CD14-positive monocyte (primary cell): ENCODE data around the gene PZP. TPM values are rescaled to one million over a fixed set of nuclear protein-coding genes. Genes with fewer than 3 reads are reported as not detected.
A peak's percentile ranks its signal among the peaks of the same experiment; 100 is the strongest.

Source experiments
- DNase-seq, 3 donors: peaks; one replicate each; pipeline ENCODE4 v3.0.0-alpha.2; 2011 to 2022
- H2AFZ ChIP-seq: 2 replicates; pipeline ENCODE4 v1.6.0; 2012; ENCODE audit warnings: mild to moderate bottlenecking, low read depth, low read length, inconsistent platforms; ENCODE audit not compliant: insufficient read depth, poor library complexity, severe bottlenecking
- H3K27ac ChIP-seq, 2 donors: 1 replicate in 1 of 2; 2 replicates in 1 of 2; pipeline ENCODE4 v1.5.1; 2012 to 2013; ENCODE audit warnings: low read length in 2 of 2, control low read depth in 1 of 2, inconsistent platforms in 1 of 2, low read depth in 1 of 2, mild to moderate bottlenecking in 1 of 2
- H3K27me3 ChIP-seq, 2 donors: one replicate each; pipeline versions ENCODE4 v1.6.0 to v1.6.1; 2011 to 2013; ENCODE audit warnings: low read length in 2 of 2; ENCODE audit not compliant: control insufficient read depth in 2 of 2, insufficient read depth in 2 of 2
- H3K36me3 ChIP-seq, 2 donors: replicated peaks in 1 of 2; 1 replicate in 1 of 2; 2 replicates in 1 of 2; pipeline versions ENCODE4 v1.5.1 to v1.6.1; 2012 to 2013; ENCODE audit warnings: low read length in 2 of 2, control low read depth in 1 of 2, inconsistent platforms in 1 of 2, mild to moderate bottlenecking in 1 of 2; ENCODE audit not compliant: insufficient read depth in 2 of 2, control insufficient read depth in 1 of 2
- H3K4me1 ChIP-seq, 2 donors: 1 replicate in 1 of 2; 2 replicates in 1 of 2; pipeline versions ENCODE4 v1.5.1 to v1.6.1; 2012 to 2013; ENCODE audit warnings: low read length in 2 of 2, control low read depth in 1 of 2, inconsistent platforms in 1 of 2, mild to moderate bottlenecking in 1 of 2, moderate library complexity in 1 of 2; ENCODE audit not compliant: insufficient read depth in 2 of 2, control insufficient read depth in 1 of 2
- H3K4me2 ChIP-seq: replicated peaks from 2 replicates; pipeline ENCODE3; 2012; ENCODE audit warnings: low read length, moderate library complexity, mild to moderate bottlenecking; ENCODE audit not compliant: poor library complexity, severe bottlenecking; ENCODE audit errors: extremely low read depth
- H3K4me3 ChIP-seq, 3 experiments: fragments of 200-600 bp in 1 of 3; sonication (generic) in 1 of 3; replicated peaks in 1 of 3; 1 replicate in 2 of 3; 2 replicates in 1 of 3; pipeline ENCODE4 v1.5.1; 2011 to 2013; ENCODE audit warnings: low read length in 3 of 3, mild to moderate bottlenecking in 3 of 3, control low read depth in 2 of 3, low read depth in 2 of 3, inconsistent platforms in 1 of 3, moderate library complexity in 1 of 3
- H3K79me2 ChIP-seq: 2 replicates; pipeline ENCODE4 v1.6.0; 2012; ENCODE audit warnings: mild to moderate bottlenecking, control low read depth, inconsistent platforms, low read length, moderate library complexity; ENCODE audit not compliant: insufficient read depth
- H3K9ac ChIP-seq: 2 replicates; pipeline ENCODE4 v1.6.0; 2017; ENCODE audit warnings: low read length, mild to moderate bottlenecking; ENCODE audit not compliant: insufficient read depth, poor library complexity, severe bottlenecking
- H3K9me3 ChIP-seq, 2 donors: replicated peaks in 1 of 2; 1 replicate in 1 of 2; 2 replicates in 1 of 2; pipeline versions ENCODE4 v1.5.1 to v1.6.1; 2012 to 2013; ENCODE audit warnings: low read length in 2 of 2, control low read depth in 1 of 2; ENCODE audit not compliant: control insufficient read depth in 1 of 2, insufficient read depth in 1 of 2
- H4K20me1 ChIP-seq: 2 replicates; pipeline ENCODE4 v1.6.0; 2012; ENCODE audit warnings: mild to moderate bottlenecking, low read length, control low read depth, moderate library complexity; ENCODE audit not compliant: insufficient read depth
- H3K27ac Mint-ChIP-seq, 7 donors: one replicate each; pipeline ENCODE4 v1.8.0; 2020; ENCODE audit warnings: mild to moderate bottlenecking in 7 of 7, mixed read lengths in 7 of 7, moderate library complexity in 6 of 7, inconsistent platforms in 2 of 7
- H3K27me3 Mint-ChIP-seq, 3 donors: one replicate each; pipeline ENCODE4 v1.8.0; 2021 to 2022; ENCODE audit warnings: low read depth in 3 of 3, mild to moderate bottlenecking in 3 of 3, mixed read lengths in 3 of 3, moderate library complexity in 3 of 3, inconsistent platforms in 1 of 3
- H3K36me3 Mint-ChIP-seq, 2 donors: one replicate each; pipeline ENCODE4 v1.8.0; 2020; ENCODE audit warnings: mixed read lengths in 2 of 2, inconsistent platforms in 1 of 2, mild to moderate bottlenecking in 1 of 2
- H3K4me1 Mint-ChIP-seq: one replicate; pipeline ENCODE4 v1.8.0; 2020; ENCODE audit warnings: mild to moderate bottlenecking, mixed read lengths
- H3K4me3 Mint-ChIP-seq, 2 donors: one replicate each; pipeline ENCODE4 v1.8.0; 2020; ENCODE audit warnings: mild to moderate bottlenecking in 2 of 2, mixed read lengths in 2 of 2, moderate library complexity in 1 of 2
- H3K9me3 Mint-ChIP-seq, 7 donors: one replicate each; pipeline ENCODE4 v1.8.0; 2020 to 2022; ENCODE audit warnings: mixed read lengths in 7 of 7, mild to moderate bottlenecking in 6 of 7, moderate library complexity in 6 of 7, inconsistent platforms in 2 of 7
- WGBS: methylation state at CpG from one replicate; pipeline ENCODE4 v1.1.5; 2013; ENCODE audit warnings: missing lambda C conversion rate; ENCODE audit not compliant: insufficient coverage; 5-methylcytosine and 5-hydroxymethylcytosine counted together
- intact Hi-C, 2 donors: fragments of 100-400 bp; cut with micrococcal nuclease; formaldehyde crosslinking; loops; one replicate each; pipeline versions ENCODE4 v1.15.0 to v1.15.1; 2023
- polyA plus RNA-seq, 3 donors: library from polyadenylated mRNA; depleted of rRNA in 1 of 3; unstranded in 2 of 3; stranded (reverse) in 1 of 3; fragments of 300-500 nt in 2 of 3; fragments of >200 nt in 1 of 3; fragmentation: Illumina TruSeq in 2 of 3; gene quantifications; 1 replicate in 2 of 3; 2 replicates in 1 of 3; pipeline ENCODE4 v1.2.3, GENCODE V29; 2012 to 2021
- TF ChIP-seq, protein P1 (sequence below): fragments of 200-600 bp; IDR thresholded peaks from one replicate; pipeline ENCODE4 v1.8.0; 2022; ENCODE audit warnings: antibody characterized with exemption, mild to moderate bottlenecking

The PZP gene
- polyA plus RNA-seq, 3 donors = not detected

- H3K36me3 ChIP-seq = no peaks in the 10 kb centered on the region
- no peak overlapping the region for H3K27ac Mint-ChIP-seq
- H3K4me2 ChIP-seq = no peak overlapping the region
- WGBS = no CpG with 5 or more reads among the region's 1 CpG
- DNase-seq = peak in 1 of 3 donors; percentile 27
- H2AFZ ChIP-seq = no peak overlapping the region
- H3K36me3 Mint-ChIP-seq = no peaks in the 10 kb centered on the region
- no peaks in the 10 kb centered on the region for H4K20me1 ChIP-seq
- H3K4me1 ChIP-seq = no peaks in the 10 kb centered on the region
- H3K79me2 ChIP-seq = no peaks in the 10 kb centered on the region
- peaks cover 6 to 23% (median 14%) of the 10 kb centered on the region in 3 donors for H3K27me3 Mint-ChIP-seq
- peaks cover 0 to 4% (median 2%) of the 10 kb centered on the region in 7 donors for H3K9me3 Mint-ChIP-seq
- TF ChIP-seq, protein P1, sequence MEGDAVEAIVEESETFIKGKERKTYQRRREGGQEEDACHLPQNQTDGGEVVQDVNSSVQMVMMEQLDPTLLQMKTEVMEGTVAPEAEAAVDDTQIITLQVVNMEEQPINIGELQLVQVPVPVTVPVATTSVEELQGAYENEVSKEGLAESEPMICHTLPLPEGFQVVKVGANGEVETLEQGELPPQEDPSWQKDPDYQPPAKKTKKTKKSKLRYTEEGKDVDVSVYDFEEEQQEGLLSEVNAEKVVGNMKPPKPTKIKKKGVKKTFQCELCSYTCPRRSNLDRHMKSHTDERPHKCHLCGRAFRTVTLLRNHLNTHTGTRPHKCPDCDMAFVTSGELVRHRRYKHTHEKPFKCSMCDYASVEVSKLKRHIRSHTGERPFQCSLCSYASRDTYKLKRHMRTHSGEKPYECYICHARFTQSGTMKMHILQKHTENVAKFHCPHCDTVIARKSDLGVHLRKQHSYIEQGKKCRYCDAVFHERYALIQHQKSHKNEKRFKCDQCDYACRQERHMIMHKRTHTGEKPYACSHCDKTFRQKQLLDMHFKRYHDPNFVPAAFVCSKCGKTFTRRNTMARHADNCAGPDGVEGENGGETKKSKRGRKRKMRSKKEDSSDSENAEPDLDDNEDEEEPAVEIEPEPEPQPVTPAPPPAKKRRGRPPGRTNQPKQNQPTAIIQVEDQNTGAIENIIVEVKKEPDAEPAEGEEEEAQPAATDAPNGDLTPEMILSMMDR = no peak
- H3K9me3 ChIP-seq = no peaks in the 10 kb centered on the region
- H3K4me3 Mint-ChIP-seq = no peak overlapping the region
- no peaks in the 10 kb centered on the region for H3K27me3 ChIP-seq
- H3K9ac ChIP-seq = no peak overlapping the region
- intact Hi-C loops = no loop called here
- no peak overlapping the region for H3K4me3 ChIP-seq
- peaks cover 9% of the 10 kb centered on the region for H3K4me1 Mint-ChIP-seq
- H3K27ac ChIP-seq = no peak overlapping the region
These were observed 29.1 kb upstream of the PZP start for GRCh38 chr12:9237286-9237685.

DNA sequence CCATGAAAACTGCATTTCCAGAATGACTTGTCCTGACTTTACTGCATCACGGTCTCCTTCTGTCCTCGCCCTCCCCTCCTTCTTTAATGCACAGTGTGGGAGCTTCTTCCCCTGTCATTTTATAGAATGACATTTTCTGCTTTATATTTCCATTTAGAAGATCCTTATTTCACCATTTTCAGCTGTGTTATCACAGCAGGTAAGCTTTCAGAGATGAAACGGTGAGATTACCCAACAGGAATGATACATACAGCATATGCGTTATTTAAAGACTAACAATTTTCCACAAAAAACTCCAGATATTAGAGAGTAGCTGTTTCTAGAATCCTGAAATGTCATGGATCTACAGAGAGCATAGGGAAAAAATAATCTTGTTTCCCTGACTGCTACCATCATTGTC is 27.3 kb upstream of the PZP start:
- Histone ChIP-seq H3K36me3 (no peaks in the 10 kb centered on the region), H3K4me1 (no peaks in the 10 kb centered on the region), H3K4me3 (no peak overlapping the region), H4K20me1 (no peaks in the 10 kb centered on the region), H3K9me3 (no peaks in the 10 kb centered on the region), H3K27ac (no peak overlapping the region), H3K27me3 (no peaks in the 10 kb centered on the region), H3K9ac (no peak overlapping the region), H2AFZ (no peak overlapping the region), H3K79me2 (no peaks in the 10 kb centered on the region), H3K4me2 (no peak overlapping the region)
- Mint-ChIP-seq H3K4me1 (peaks cover 7% of the 10 kb centered on the region), H3K36me3 (no peaks in the 10 kb centered on the region), H3K4me3 (no peak overlapping the region), H3K27me3 (peaks cover 6 to 23% (median 11%) of the 10 kb centered on the region in 3 donors), H3K9me3 (peaks cover 0 to 4% (median 2%) of the 10 kb centered on the region in 7 donors), H3K27ac (no peak overlapping the region)
- WGBS = 100% methylated on average over 2 of the region's 4 CpGs
- no peak for DNase-seq
- TF ChIP-seq, protein P1 = no peak
- intact Hi-C loops = no loop called here
